Endodermal cell (in vitro differentiated cells): ENCODE data around the gene LCN15. TPM values are rescaled to one million over a fixed set of nuclear protein-coding genes. Genes with fewer than 3 reads are reported as not detected.

Experiments
- DNase-seq: peaks from one replicate; pipeline ENCODE4 v3.0.0-alpha.2; 2017
- H3K27ac ChIP-seq: 2 replicates; pipeline ENCODE4 v1.5.1; 2013; ENCODE audit warnings: mild to moderate bottlenecking, low read depth, low read length, moderate library complexity
- H3K27me3 ChIP-seq: 2 replicates; pipeline ENCODE4 v1.6.1; 2013; ENCODE audit warnings: mild to moderate bottlenecking, low read length, moderate library complexity; ENCODE audit not compliant: insufficient read depth, control insufficient read depth, poor library complexity, severe bottlenecking
- H3K36me3 ChIP-seq: 2 replicates; pipeline ENCODE4 v1.7.0; 2013; ENCODE audit warnings: mild to moderate bottlenecking, low read length, moderate library complexity; ENCODE audit not compliant: control insufficient read depth, insufficient read depth
- H3K4me1 ChIP-seq: one replicate; pipeline ENCODE4 v1.7.0; 2013; ENCODE audit warnings: low read length; ENCODE audit not compliant: control insufficient read depth, insufficient read depth
- H3K4me3 ChIP-seq: 2 replicates; pipeline ENCODE4 v1.5.1; 2013; ENCODE audit warnings: mild to moderate bottlenecking, low read length, moderate library complexity
- H3K9ac ChIP-seq: 2 replicates; pipeline ENCODE4 v1.6.1; 2013; ENCODE audit warnings: mild to moderate bottlenecking, low read length, moderate library complexity; ENCODE audit not compliant: poor library complexity, severe bottlenecking; ENCODE audit errors: extremely low read depth
- H3K9me3 ChIP-seq: 2 replicates; pipeline ENCODE4 v1.6.1; 2013; ENCODE audit warnings: mild to moderate bottlenecking, low read length, moderate library complexity; ENCODE audit not compliant: control insufficient read depth
- H3K27ac Mint-ChIP-seq: 2 replicates; pipeline ENCODE4 v1.8.0; 2020; ENCODE audit warnings: mixed read lengths
- H3K27me3 Mint-ChIP-seq: 2 replicates; pipeline ENCODE4 v1.8.0; 2021; ENCODE audit warnings: mild to moderate bottlenecking, mixed read lengths; ENCODE audit not compliant: insufficient read depth
- H3K36me3 Mint-ChIP-seq: 2 replicates; pipeline ENCODE4 v1.8.0; 2020; ENCODE audit warnings: low read depth, mixed read lengths
- H3K4me1 Mint-ChIP-seq: 2 replicates; pipeline ENCODE4 v1.8.0; 2020; ENCODE audit warnings: mixed read lengths
- H3K4me3 Mint-ChIP-seq: 2 replicates; pipeline ENCODE4 v1.8.0; 2020; ENCODE audit warnings: mild to moderate bottlenecking, moderate library complexity, mixed read lengths
- H3K9me3 Mint-ChIP-seq: 2 replicates; pipeline ENCODE4 v1.8.0; 2020; ENCODE audit warnings: mild to moderate bottlenecking, mixed read lengths
- CTCF ChIP-seq: fragments of 200-600 bp; sonication (generic); conservative IDR thresholded peaks from 2 replicates; pipeline ENCODE4 v1.5.0; 2021; ENCODE audit warnings: antibody characterized with exemption, mild to moderate bottlenecking
- WGBS, 2 experiments: methylation state at CpG; one replicate each; pipeline versions ENCODE4 v1.1.5 to v1.1.7; 2013; ENCODE audit warnings: missing lambda C conversion rate in 2 of 2, mixed read lengths in 1 of 2; ENCODE audit not compliant: insufficient coverage in 1 of 2, insufficient read length in 1 of 2; 5-methylcytosine and 5-hydroxymethylcytosine counted together
- total RNA-seq, 2 donors: library from RNA; stranded (reverse); fragmentation: NEBNext Ultra II Directional in 1 of 2; extraction: Animal tissue kit (Norgen Biotek cat#: 25700) in 1 of 2; gene quantifications; 2 replicates in 1 of 2; 3 replicates in 1 of 2; pipeline ENCODE4 v1.2.1, GENCODE V29; 2021

LCN15 gene
- total RNA-seq, 2 donors from 2014 or later, result 0.51 to 1.2 TPM

DNA sequence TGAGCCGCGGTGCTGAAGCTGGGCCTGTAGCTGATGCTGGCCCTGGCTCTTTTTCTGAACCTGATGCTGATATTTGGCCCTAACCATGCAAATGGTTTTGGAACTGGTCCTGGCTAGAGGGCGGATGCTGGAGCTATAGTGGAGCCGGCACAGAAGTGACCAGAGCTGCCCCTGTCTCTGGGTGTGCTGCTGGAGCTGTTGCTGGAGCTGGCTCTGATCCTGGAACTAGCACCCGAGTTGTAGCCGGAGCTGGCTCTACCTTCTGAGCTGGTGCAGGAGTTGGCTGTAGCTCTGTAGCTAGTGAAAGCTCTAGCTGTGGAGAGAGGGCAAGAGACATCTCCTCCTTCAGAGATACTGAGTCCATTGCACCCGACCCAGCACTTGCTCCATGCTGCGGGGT lies 34.4 kb downstream of the LCN15 start:
- WGBS, 2 experiments, result 96 to 97% methylated on average over 7 to 8 of the region's 8 CpGs
- no peaks in the 10 kb centered on the region for H3K9me3 Mint-ChIP-seq
- DNase-seq, result no peak
- Histone ChIP-seq H3K27ac (no peak overlapping the region), H3K9ac (no peak overlapping the region), H3K36me3 (peaks cover 16% of the 10 kb centered on the region), H3K27me3 (no peaks in the 10 kb centered on the region), H3K4me1 (peaks cover 9% of the 10 kb centered on the region), H3K4me3 (no peak overlapping the region), H3K9me3 (no peaks in the 10 kb centered on the region)
- TF ChIP-seq CTCF, result no peak
- H3K27me3 Mint-ChIP-seq, result peaks cover 6% of the 10 kb centered on the region
- no peak overlapping the region for H3K4me3 Mint-ChIP-seq
- peaks cover 18% of the 10 kb centered on the region for H3K4me1 Mint-ChIP-seq
- no peak overlapping the region for H3K27ac Mint-ChIP-seq
- peaks cover 23% of the 10 kb centered on the region for H3K36me3 Mint-ChIP-seq

- DNase-seq, result no peak
- Histone ChIP-seq H3K4me3 (peak overlapping the region; percentile 99), H3K36me3 (peaks cover 24% of the 10 kb centered on the region), H3K27me3 (no peaks in the 10 kb centered on the region), H3K9ac (no peak overlapping the region), H3K4me1 (peaks cover 9% of the 10 kb centered on the region), H3K9me3 (no peaks in the 10 kb centered on the region), H3K27ac (no peak overlapping the region)
- H3K4me3 Mint-ChIP-seq, result peak overlapping the region; percentile 97
- H3K27me3 Mint-ChIP-seq, result peaks cover 6% of the 10 kb centered on the region
- no peak overlapping the region for H3K27ac Mint-ChIP-seq
- no peaks in the 10 kb centered on the region for H3K9me3 Mint-ChIP-seq
- peaks cover 19% of the 10 kb centered on the region for H3K4me1 Mint-ChIP-seq
- H3K36me3 Mint-ChIP-seq, result peaks cover 30% of the 10 kb centered on the region
- no peak for TF ChIP-seq CTCF
- 89 to 94% methylated on average over 6 to 7 of the region's 7 CpGs for WGBS, 2 experiments
These were observed 35.2 kb downstream of the LCN15 start for GRCh38 chr9:136729144-136729543.

DNA sequence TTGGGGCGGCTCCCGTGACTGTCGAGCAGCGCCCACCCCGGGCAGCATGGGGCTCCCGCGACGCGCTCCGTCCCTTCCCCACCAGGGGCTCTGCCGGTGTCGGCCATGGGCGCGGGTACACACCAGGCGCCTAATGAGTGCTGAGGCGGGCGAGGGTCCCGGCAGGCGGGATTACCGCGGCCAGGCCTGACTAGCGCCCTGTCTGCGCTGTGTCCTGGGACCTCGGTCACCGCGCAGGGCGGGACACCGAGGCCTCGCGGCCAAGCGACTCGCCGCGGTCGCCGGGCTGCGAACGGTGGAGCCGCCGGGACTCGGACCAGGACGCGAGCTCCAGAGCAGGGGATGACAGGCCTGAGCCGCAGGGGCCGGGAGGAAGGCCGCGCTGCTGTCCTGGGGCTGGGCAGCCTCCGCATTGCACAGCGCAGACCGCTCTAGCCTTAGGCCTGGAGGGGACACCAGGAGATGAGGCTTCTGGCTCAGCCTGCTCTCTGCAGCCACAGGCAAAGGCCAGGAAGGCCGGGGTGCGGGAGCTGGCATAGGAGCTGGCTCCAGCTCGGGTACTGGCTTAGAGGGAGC lies 35.7 kb downstream of the LCN15 start:
- peak overlapping the region; percentile 97 for H3K4me3 Mint-ChIP-seq
- no peaks in the 10 kb centered on the region for H3K27me3 ChIP-seq
- WGBS, 2 experiments, result 10 to 11% methylated on average over 32 to 53 of the region's 53 CpGs
- peaks cover 36% of the 10 kb centered on the region for H3K36me3 Mint-ChIP-seq
- H3K4me1 Mint-ChIP-seq, result peaks cover 19% of the 10 kb centered on the region
- DNase-seq, result peak; percentile 83
- peaks cover 9% of the 10 kb centered on the region for H3K4me1 ChIP-seq
- peak overlapping the region; percentile 59 for H3K9ac ChIP-seq
- no peaks in the 10 kb centered on the region for H3K9me3 ChIP-seq
- no peak overlapping the region for H3K27ac Mint-ChIP-seq
- TF ChIP-seq CTCF, result no peak
- peaks cover 29% of the 10 kb centered on the region for H3K36me3 ChIP-seq
- H3K27me3 Mint-ChIP-seq, result peaks cover 6% of the 10 kb centered on the region
- peak overlapping the region; percentile 99 for H3K4me3 ChIP-seq
- no peak overlapping the region for H3K27ac ChIP-seq
- no peaks in the 10 kb centered on the region for H3K9me3 Mint-ChIP-seq
